KMS-11 (cell line): ENCODE measurements around the gene STAG3.
"Not testable (repeated sequence)": the region's sequence is repeated elsewhere in the genome, so short reads cannot be mapped to it uniquely, and the experiment has no call there.

Experiments
- H2AFZ ChIP-seq: fragments of 200-600 bp; sonication (generic); 2 replicates; pipeline ENCODE4 v1.6.1; 2016; ENCODE audit warnings: antibody characterized with exemption, mixed run types, low read depth
- H3K27ac ChIP-seq: fragments of 200-600 bp; sonication (generic); 2 replicates; pipeline ENCODE4 v1.6.1; 2016; ENCODE audit warnings: mild to moderate bottlenecking, mixed run types
- H3K27me3 ChIP-seq: fragments of 200-600 bp; sonication (generic); 2 replicates; pipeline ENCODE4 v1.6.1; 2017; ENCODE audit warnings: mild to moderate bottlenecking, low read depth, mixed run types, moderate library complexity; ENCODE audit not compliant: insufficient read depth
- H3K36me3 ChIP-seq: fragments of 200-600 bp; sonication (generic); 2 replicates; pipeline ENCODE4 v1.6.1; 2017; ENCODE audit warnings: mild to moderate bottlenecking, mixed run types; ENCODE audit not compliant: insufficient read depth
- H3K4me1 ChIP-seq: fragments of 200-600 bp; sonication (generic); 2 replicates; pipeline ENCODE4 v1.6.1; 2016; ENCODE audit warnings: mild to moderate bottlenecking, low read depth, mixed run types; ENCODE audit not compliant: poor library complexity, severe bottlenecking
- H3K4me2 ChIP-seq: fragments of 200-600 bp; sonication (generic); 2 replicates; pipeline ENCODE4 v1.7.0; 2016; ENCODE audit warnings: mild to moderate bottlenecking, mixed run types
- H3K4me3 ChIP-seq: fragments of 200-600 bp; sonication (generic); IDR thresholded peaks from 2 replicates; pipeline ENCODE4 v1.6.1; 2017; ENCODE audit warnings: low read depth, low read length, mixed read lengths; ENCODE audit not compliant: insufficient read depth
- H3K79me2 ChIP-seq: fragments of 200-600 bp; sonication (generic); 2 replicates; pipeline ENCODE4 v1.6.1; 2016; ENCODE audit warnings: low read depth, mixed run types; ENCODE audit not compliant: insufficient read depth
- H3K9ac ChIP-seq: fragments of 200-600 bp; sonication (generic); 2 replicates; pipeline ENCODE4 v1.6.1; 2016; ENCODE audit warnings: mild to moderate bottlenecking, mixed run types
- H4K20me1 ChIP-seq: fragments of 200-600 bp; sonication (generic); 2 replicates; pipeline ENCODE4 v1.6.1; 2016; ENCODE audit warnings: mild to moderate bottlenecking, mixed run types; ENCODE audit not compliant: insufficient read depth
- CTCF ChIP-seq: fragments of 200-600 bp; sonication (generic); conservative IDR thresholded peaks from 2 replicates; pipeline ENCODE4 v1.6.1; 2017; ENCODE audit warnings: low read depth, mild to moderate bottlenecking, antibody characterized with exemption, low read length, moderate library complexity, mixed read lengths

The STAG3 gene

GRCh38 chr7:100248483-100248882 lies 70.8 kb downstream of the STAG3 start:
- no peak overlapping the region for H3K4me3 ChIP-seq
- no peak overlapping the region for H2AFZ ChIP-seq
- H3K9ac ChIP-seq = peak overlapping the region; percentile 44; the same call in 1 of the 2 replicates
- H3K27ac ChIP-seq = peak overlapping the region; percentile 81
- peak overlapping the region; percentile 87 for H3K4me2 ChIP-seq
- peaks cover 67% of the 10 kb centered on the region for H3K4me1 ChIP-seq
- TF ChIP-seq CTCF = no peak
- no peaks in the 10 kb centered on the region for H3K36me3 ChIP-seq
- H3K79me2 ChIP-seq = peaks cover 16% of the 10 kb centered on the region
- no peaks in the 10 kb centered on the region for H3K27me3 ChIP-seq
- H4K20me1 ChIP-seq = no peaks in the 10 kb centered on the region

GRCh38 chr7:100257017-100257416 lies 79.3 kb downstream of the STAG3 start:
- Histone ChIP-seq H3K36me3 (no peaks in the 10 kb centered on the region), H3K27me3 (no peaks in the 10 kb centered on the region), H4K20me1 (no peaks in the 10 kb centered on the region), H3K4me3 (no peak overlapping the region), H3K79me2 (no peaks in the 10 kb centered on the region; the same call in 1 of the 2 replicates), H3K4me1 (no peaks in the 10 kb centered on the region), H3K27ac (no peak overlapping the region), H3K9ac (no peak overlapping the region), H3K4me2 (no peak overlapping the region), H2AFZ (no peak overlapping the region)
- TF ChIP-seq CTCF = no peak

- not testable (repeated sequence) for H3K27me3 ChIP-seq, H3K36me3 ChIP-seq, H4K20me1 ChIP-seq, H2AFZ ChIP-seq, H3K79me2 ChIP-seq, H3K9ac ChIP-seq, H3K27ac ChIP-seq, H3K4me1 ChIP-seq, H3K4me3 ChIP-seq, H3K4me2 ChIP-seq
Measured at GRCh38 chr7:100259984-100260383, 82.3 kb downstream of the STAG3 start.

- H3K27me3 ChIP-seq, H3K4me2 ChIP-seq, H2AFZ ChIP-seq, H3K27ac ChIP-seq, H3K36me3 ChIP-seq, H3K9ac ChIP-seq, H3K79me2 ChIP-seq, H4K20me1 ChIP-seq, H3K4me3 ChIP-seq: not testable (repeated sequence)
- H3K4me1 ChIP-seq = peaks cover 12% of the 10 kb centered on the region
Measured at GRCh38 chr7:100262896-100263295, 85.2 kb downstream of the STAG3 start.
